Urothelium cell line (cell line): ENCODE results near the gene TMEM170A.
"Not testable (repeated sequence)": the region's sequence is repeated elsewhere in the genome, so short reads cannot be mapped to it uniquely, and the experiment has no call there.

Experiments used
- DNase-seq: peaks from one replicate; pipeline ENCODE4 v3.0.0; 2011; ENCODE audit warnings: low spot score, mixed read lengths
- FAIRE-seq: peaks from 2 replicates; lab custom pipeline; 2011; peaks lifted over from hg19 to GRCh38; lab: Jason Lieb, UNC

TMEM170A gene

GRCh38 chr16:75482434-75483205 is 18.1 kb upstream of the TMEM170A start:
- FAIRE-seq (no peak), DNase-seq (peak; percentile 17)

GRCh38 chr16:75481475-75481874 is 17.0 kb upstream of the TMEM170A start:
- FAIRE-seq (no peak), DNase-seq (no peak)

GRCh38 chr16:75479421-75479990 is 15.0 kb upstream of the TMEM170A start:
- FAIRE-seq, result no peak
- DNase-seq, result no peak

GRCh38 chr16:75478480-75479345 is 14.2 kb upstream of the TMEM170A start:
- no peak for DNase-seq
- peak; percentile 40 for FAIRE-seq

- DNase-seq (no peak), FAIRE-seq (no peak)
Measured at GRCh38 chr16:75477680-75478473, 13.4 kb upstream of the TMEM170A start.

- DNase-seq, result no peak
- no peak for FAIRE-seq
Measured at GRCh38 chr16:75476817-75477216, 12.3 kb upstream of the TMEM170A start.

GRCh38 chr16:75475420-75475847 is 10.9 kb upstream of the TMEM170A start:
- DNase-seq (no peak), FAIRE-seq (no peak)

GRCh38 chr16:75472908-75473877 is 8.7 kb upstream of the TMEM170A start:
- DNase-seq (no peak), FAIRE-seq (no peak)

- DNase-seq, result peak; percentile 78
Measured at GRCh38 chr16:75471723-75472633, 7.5 kb upstream of the TMEM170A start.

GRCh38 chr16:75466760-75467159 is 2.3 kb upstream of the TMEM170A start:
- no peak for FAIRE-seq
- no peak for DNase-seq

More at GRCh38 chr16:75471723-75472633, 7.5 kb upstream of the TMEM170A start:
- FAIRE-seq, result no peak

- FAIRE-seq, result not testable (repeated sequence)
- peak; percentile 46 for DNase-seq
Measured at GRCh38 chr16:75463389-75464121, 934 bp downstream of the TMEM170A start.

- no peak for FAIRE-seq
Measured at GRCh38 chr16:75462806-75463205, 1.7 kb downstream of the TMEM170A start.

GRCh38 chr16:75461575-75461974 is 2.9 kb downstream of the TMEM170A start:
- DNase-seq, result no peak

More at GRCh38 chr16:75462806-75463205, 1.7 kb downstream of the TMEM170A start:
- no peak for DNase-seq

GRCh38 chr16:75460446-75460845 is 4.0 kb downstream of the TMEM170A start:
- FAIRE-seq, result no peak

More at GRCh38 chr16:75461575-75461974, 2.9 kb downstream of the TMEM170A start:
- FAIRE-seq, result no peak

GRCh38 chr16:75459691-75460090 is 4.8 kb downstream of the TMEM170A start:
- DNase-seq (no peak), FAIRE-seq (no peak)

More at GRCh38 chr16:75460446-75460845, 4.0 kb downstream of the TMEM170A start:
- DNase-seq, result no peak

GRCh38 chr16:75458439-75458838 is 6.0 kb downstream of the TMEM170A start:
- FAIRE-seq, result no peak
- no peak for DNase-seq

- FAIRE-seq (no peak), DNase-seq (no peak)
Measured at GRCh38 chr16:75458029-75458428, 6.5 kb downstream of the TMEM170A start.
